ENCODE results near the gene ABCA4.
"Not testable (repeated sequence)": the region's sequence is repeated elsewhere in the genome, so short reads cannot be mapped to it uniquely, and the experiment has no call there.

ABCA4 gene

DNA sequence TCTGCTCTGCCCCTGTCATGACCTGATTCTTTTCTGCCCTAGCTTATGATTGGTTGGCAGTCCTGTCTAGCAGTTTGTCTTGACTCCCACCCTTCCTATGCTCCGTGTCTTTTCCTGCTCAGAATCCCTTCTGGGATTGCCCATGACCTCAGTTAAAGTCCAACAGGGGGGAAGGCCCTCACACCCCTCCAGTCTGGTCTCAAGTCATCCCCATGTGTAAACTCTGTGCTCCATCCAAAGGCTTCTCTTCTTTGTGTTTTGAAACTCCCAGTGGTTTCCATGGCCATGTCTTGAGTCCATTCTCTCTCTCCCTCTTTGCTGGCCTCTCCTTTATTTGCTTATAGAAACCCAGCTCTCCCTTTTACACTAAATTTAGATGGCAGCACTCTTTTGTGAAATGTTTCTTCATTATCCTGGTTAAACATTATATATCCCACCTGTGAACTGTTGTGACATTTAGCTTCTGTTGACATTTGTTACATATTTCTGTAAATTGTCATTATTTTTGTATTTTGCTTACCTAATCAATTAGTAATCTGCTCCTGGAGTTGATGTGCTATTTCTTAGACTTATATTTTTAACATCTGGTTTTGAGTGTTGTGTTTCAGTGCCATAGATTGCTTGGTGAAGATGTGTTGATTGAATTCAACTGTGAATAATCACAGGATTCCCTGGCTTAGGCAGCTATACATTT is 162.8 kb downstream of the ABCA4 start:
- FAIRE-seq, result peak; percentile 48
- no peak for DNase-seq (ENCODE audit: low spot score)

DNA sequence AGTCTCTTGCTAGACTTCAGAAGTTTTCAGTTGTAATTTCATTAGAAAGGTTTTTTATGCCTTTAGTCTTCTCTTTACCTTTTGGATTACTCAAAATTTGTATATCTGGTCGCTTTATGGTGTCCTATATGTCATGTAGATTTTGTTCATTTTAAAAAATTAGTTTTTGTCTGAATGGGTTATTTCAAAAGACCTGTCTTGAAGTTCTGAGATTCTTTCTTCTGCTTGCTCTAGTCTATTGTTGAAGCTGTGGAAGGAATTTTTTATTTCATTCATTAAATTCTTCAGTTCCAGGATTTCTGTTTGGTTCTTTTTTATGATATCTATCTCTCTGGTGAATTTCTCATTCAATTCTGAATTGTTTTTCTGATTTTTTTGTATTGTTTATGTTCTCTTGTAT is 165.2 kb downstream of the ABCA4 start:
- DNase-seq (ENCODE audit: low spot score), result no peak
- FAIRE-seq, result no peak

- not testable (repeated sequence) for FAIRE-seq
Measured at GRCh38 chr1:93947002-93947686, 173.8 kb downstream of the ABCA4 start.

More at GRCh38 chr1:93947002-93947686, 173.8 kb downstream of the ABCA4 start:
- DNase-seq (ENCODE audit: low spot score), result not testable (repeated sequence)

All from urothelium cell line (cell line).